Lung (tissue), 12 donors: ENCODE data around the gene FZR1. TPM values are rescaled to one million over a fixed set of nuclear protein-coding genes. Genes with fewer than 3 reads are reported as not detected.

Source experiments
- ATAC-seq: fragments of 200-7000 bp; cut with Tn5 transposase; one replicate; pipeline ENCODE4 v1.9.1; 2020; ENCODE audit warnings: moderate number of reproducible peaks; ENCODE audit not compliant: insufficient read depth, low FRiP score
- DNase-seq, 3 donors: peaks; one replicate each; pipeline ENCODE4 v3.0.0-alpha.2; 2013 to 2017
- H3K27ac ChIP-seq, 2 donors: one replicate each; pipeline ENCODE4 v1.5.1; 2013; ENCODE audit warnings: mild to moderate bottlenecking in 2 of 2, moderate library complexity in 2 of 2, control low read depth in 1 of 2, inconsistent platforms in 1 of 2, low read depth in 1 of 2, low read length in 1 of 2
- H3K27me3 ChIP-seq, 3 donors: one replicate each; pipeline ENCODE4 v1.5.1; 2013; ENCODE audit warnings: low read length in 2 of 3; ENCODE audit not compliant: control insufficient read depth in 3 of 3, insufficient read depth in 3 of 3
- H3K36me3 ChIP-seq, 4 donors: one replicate each; pipeline ENCODE4 v1.5.1; 2013; ENCODE audit warnings: low read length in 4 of 4, mild to moderate bottlenecking in 1 of 4, moderate library complexity in 1 of 4; ENCODE audit not compliant: control insufficient read depth in 4 of 4, insufficient read depth in 4 of 4
- H3K4me1 ChIP-seq, 5 donors: one replicate each; pipeline ENCODE4 v1.5.1; 2013; ENCODE audit warnings: low read length in 5 of 5, mild to moderate bottlenecking in 2 of 5, moderate library complexity in 1 of 5; ENCODE audit not compliant: control insufficient read depth in 5 of 5, insufficient read depth in 5 of 5
- H3K4me3 ChIP-seq: one replicate; pipeline ENCODE4 v1.5.1; 2013; ENCODE audit warnings: mild to moderate bottlenecking, control low read depth, moderate library complexity
- H3K9ac ChIP-seq, 2 donors: one replicate each; pipeline ENCODE4 v1.5.1; 2013; ENCODE audit warnings: low read length in 2 of 2, control low read depth in 1 of 2; ENCODE audit not compliant: insufficient read depth in 1 of 2
- H3K9me3 ChIP-seq, 4 donors: one replicate each; pipeline ENCODE4 v1.5.1; 2013; ENCODE audit warnings: low read length in 3 of 4, mild to moderate bottlenecking in 1 of 4, moderate library complexity in 1 of 4; ENCODE audit not compliant: control insufficient read depth in 4 of 4, insufficient read depth in 3 of 4
- CTCF ChIP-seq: IDR thresholded peaks from 2 replicates; pipeline ENCODE4 v1.5.1; 2012; ENCODE audit warnings: mild to moderate bottlenecking; ENCODE audit errors: control extremely low read depth, extremely low read depth
- WGBS, 2 donors: extraction: QIAGEN DNeasy Blood & Tissue Kit; methylation state at CpG; one replicate each; pipeline ENCODE4 v1.1.7; 2013; 5-methylcytosine and 5-hydroxymethylcytosine counted together
- polyA plus RNA-seq, 2 donors: library from polyadenylated mRNA; stranded (reverse); fragments of 200-250 nt; gene quantifications; one replicate each; pipeline ENCODE4 v1.2.1, GENCODE V29; 2013
- total RNA-seq, 2 donors: library from RNA; depleted of rRNA in 1 of 2; stranded (reverse); fragments of >200 nt in 1 of 2; gene quantifications; one replicate each; pipeline ENCODE4 v1.2.1, GENCODE V29; 2014 to 2021
- donor health status: control.
- donor health status: control.
- donor health status: Bipolar disorder and iron deficiency.
- donor health status: healthy.
- donor health status: DM: yes; HTN: yes; CAD: no.

The FZR1 gene
- total and polyA plus RNA-seq, 4 donors, result 20.0 to 45.8 (median 28.3) TPM

GRCh38 chr19:3517638-3518037 lies 11.5 kb downstream of the FZR1 start:
- no peak for TF ChIP-seq CTCF
- ATAC-seq (no peak), DNase-seq (no peak)
- Histone ChIP-seq H3K36me3 (peaks cover 0 to 11% (median 5%) of the 10 kb centered on the region in 4 donors), H3K27ac (no peak overlapping the region), H3K4me3 (no peak overlapping the region), H3K27me3 (no peaks in the 10 kb centered on the region), H3K9me3 (peaks cover 0 to 1% (median 0%) of the 10 kb centered on the region in 4 donors), H3K4me1 (peaks cover 0 to 11% (median 2%) of the 10 kb centered on the region in 5 donors), H3K9ac (no peak overlapping the region)
- WGBS, 2 donors, result 86 to 89% methylated on average over 2 of the region's 2 CpGs

GRCh38 chr19:3518255-3518654 lies 12.1 kb downstream of the FZR1 start:
- no peak overlapping the region for H3K4me3 ChIP-seq
- no peak for ATAC-seq
- H3K27me3 ChIP-seq, result no peaks in the 10 kb centered on the region
- no peak overlapping the region for H3K9ac ChIP-seq
- H3K4me1 ChIP-seq, result peaks cover 0 to 11% (median 2%) of the 10 kb centered on the region in 5 donors
- H3K9me3 ChIP-seq, result peaks cover 0 to 1% (median 0%) of the 10 kb centered on the region in 4 donors
- TF ChIP-seq CTCF, result no peak
- DNase-seq, result no peak
- WGBS, 2 donors, result 89 to 91% methylated on average over 10 of the region's 10 CpGs
- H3K27ac ChIP-seq, result no peak overlapping the region
- peaks cover 0 to 15% (median 6%) of the 10 kb centered on the region in 4 donors for H3K36me3 ChIP-seq

DNA sequence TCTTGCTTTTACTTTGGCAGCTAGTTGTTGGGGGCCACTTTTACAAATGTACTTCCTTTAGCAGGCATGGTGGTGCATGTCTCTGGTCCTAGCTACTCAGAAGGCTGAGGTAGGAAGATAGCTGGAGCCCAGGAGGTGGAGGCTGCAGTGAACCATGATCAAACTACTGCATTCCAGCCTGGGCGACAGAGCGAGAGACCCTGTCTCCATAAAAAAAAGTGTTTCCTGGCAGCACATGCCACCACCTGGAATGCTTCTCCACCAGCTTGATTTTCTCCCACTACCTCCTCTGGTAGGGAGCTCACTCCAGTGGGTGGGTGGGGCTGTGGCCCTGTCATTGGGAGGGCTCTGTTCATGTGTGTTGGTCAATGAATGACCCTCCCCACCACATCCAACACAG lies 12.5 kb downstream of the FZR1 start:
- TF ChIP-seq CTCF, result no peak

DNA sequence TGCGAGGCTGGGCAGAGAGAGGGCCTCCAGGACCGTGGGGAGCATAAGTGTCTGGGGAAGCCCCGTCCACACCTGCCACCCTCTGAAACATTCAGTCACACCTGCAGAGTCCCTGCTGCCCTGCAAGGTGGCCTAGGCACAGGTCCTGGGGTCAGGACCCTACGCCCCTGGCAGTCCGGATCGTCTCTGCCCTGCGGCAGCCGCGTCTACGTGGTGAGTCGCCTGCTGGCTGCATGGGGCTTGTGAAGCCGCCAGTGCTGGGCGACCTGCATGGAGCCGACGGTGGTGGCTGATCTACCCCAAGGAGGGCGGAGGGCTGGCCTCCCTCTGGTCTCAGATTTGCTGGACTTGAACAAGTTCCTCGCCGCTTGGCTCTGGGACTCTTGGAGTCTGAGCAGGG lies 13.0 kb downstream of the FZR1 start:
- peaks cover 0 to 24% (median 9%) of the 10 kb centered on the region in 4 donors for H3K36me3 ChIP-seq
- no peak overlapping the region for H3K4me3 ChIP-seq
- no peaks in the 10 kb centered on the region for H3K27me3 ChIP-seq
- WGBS, 2 donors, result 87 to 95% methylated on average over 18 of the region's 18 CpGs
- no peak overlapping the region for H3K9ac ChIP-seq
- H3K4me1 ChIP-seq, result peaks cover 0 to 11% (median 2%) of the 10 kb centered on the region in 5 donors
- peaks cover 0 to 1% (median 0%) of the 10 kb centered on the region in 4 donors for H3K9me3 ChIP-seq
- no peak for TF ChIP-seq CTCF
- no peak for ATAC-seq
- no peak for DNase-seq
- H3K27ac ChIP-seq, result no peak overlapping the region

More for the DNA sequence above, 12.5 kb downstream of the FZR1 start:
- DNase-seq (no peak), ATAC-seq (no peak)
- Histone ChIP-seq H3K4me3 (no peak overlapping the region), H3K27me3 (no peaks in the 10 kb centered on the region), H3K9me3 (peaks cover 0 to 1% (median 0%) of the 10 kb centered on the region in 4 donors), H3K9ac (no peak overlapping the region), H3K4me1 (peaks cover 0 to 11% (median 2%) of the 10 kb centered on the region in 5 donors), H3K36me3 (peaks cover 0 to 19% (median 6%) of the 10 kb centered on the region in 4 donors), H3K27ac (no peak overlapping the region)
- WGBS, 2 donors, result 86 to 95% methylated on average over 2 of the region's 2 CpGs
